HG02623 (cell line): Measurements from ENCODE around the gene CASQ1.

Experiments used
- ATAC-seq: cut with Tn5 transposase; IDR thresholded peaks from one replicate; pipeline ENCODE4 v1.9.1; 2021; ENCODE audit warnings: moderate library complexity; ENCODE audit not compliant: unreplicated experiment

Gene CASQ1

GRCh38 chr1:160224606-160225005 is 34.2 kb downstream of the CASQ1 start:
- ATAC-seq, result no peak

GRCh38 chr1:160225345-160225744 is 35.0 kb downstream of the CASQ1 start:
- ATAC-seq, result no peak

GRCh38 chr1:160226623-160227022 is 36.2 kb downstream of the CASQ1 start:
- ATAC-seq, result no peak

GRCh38 chr1:160227034-160227433 is 36.7 kb downstream of the CASQ1 start:
- ATAC-seq, result no peak

GRCh38 chr1:160227561-160227960 is 37.2 kb downstream of the CASQ1 start:
- no peak for ATAC-seq

- ATAC-seq, result no peak
These were observed 38.1 kb downstream of the CASQ1 start for GRCh38 chr1:160228431-160228830.

GRCh38 chr1:160232911-160233310 is 42.5 kb downstream of the CASQ1 start:
- ATAC-seq, result no peak

- no peak for ATAC-seq
These were observed 46.4 kb downstream of the CASQ1 start for GRCh38 chr1:160236806-160237205.

GRCh38 chr1:160237558-160237957 is 47.2 kb downstream of the CASQ1 start:
- ATAC-seq, result no peak

- no peak for ATAC-seq
These were observed 48.0 kb downstream of the CASQ1 start for GRCh38 chr1:160238408-160238807.

- ATAC-seq, result no peak
These were observed 49.4 kb downstream of the CASQ1 start for GRCh38 chr1:160239582-160240299.

- ATAC-seq, result no peak
These were observed 53.4 kb downstream of the CASQ1 start for GRCh38 chr1:160243767-160244166.

GRCh38 chr1:160244209-160244608 is 53.8 kb downstream of the CASQ1 start:
- no peak for ATAC-seq

- no peak for ATAC-seq
These were observed 55.1 kb downstream of the CASQ1 start for GRCh38 chr1:160245434-160245833.

GRCh38 chr1:160247053-160247452 is 56.7 kb downstream of the CASQ1 start:
- ATAC-seq, result no peak

GRCh38 chr1:160251011-160251410 is 60.6 kb downstream of the CASQ1 start:
- ATAC-seq, result no peak
